DMS 273 (cell line): ENCODE results near the gene USHBP1.
A peak's percentile ranks its signal among the peaks of the same experiment; 100 is the strongest.

Experiments
- DNase-seq: peaks from one replicate; lab custom pipeline; 2025; ENCODE audit not compliant: unreplicated experiment; lab: John Stamatoyannopoulos, UW

The USHBP1 gene

DNA sequence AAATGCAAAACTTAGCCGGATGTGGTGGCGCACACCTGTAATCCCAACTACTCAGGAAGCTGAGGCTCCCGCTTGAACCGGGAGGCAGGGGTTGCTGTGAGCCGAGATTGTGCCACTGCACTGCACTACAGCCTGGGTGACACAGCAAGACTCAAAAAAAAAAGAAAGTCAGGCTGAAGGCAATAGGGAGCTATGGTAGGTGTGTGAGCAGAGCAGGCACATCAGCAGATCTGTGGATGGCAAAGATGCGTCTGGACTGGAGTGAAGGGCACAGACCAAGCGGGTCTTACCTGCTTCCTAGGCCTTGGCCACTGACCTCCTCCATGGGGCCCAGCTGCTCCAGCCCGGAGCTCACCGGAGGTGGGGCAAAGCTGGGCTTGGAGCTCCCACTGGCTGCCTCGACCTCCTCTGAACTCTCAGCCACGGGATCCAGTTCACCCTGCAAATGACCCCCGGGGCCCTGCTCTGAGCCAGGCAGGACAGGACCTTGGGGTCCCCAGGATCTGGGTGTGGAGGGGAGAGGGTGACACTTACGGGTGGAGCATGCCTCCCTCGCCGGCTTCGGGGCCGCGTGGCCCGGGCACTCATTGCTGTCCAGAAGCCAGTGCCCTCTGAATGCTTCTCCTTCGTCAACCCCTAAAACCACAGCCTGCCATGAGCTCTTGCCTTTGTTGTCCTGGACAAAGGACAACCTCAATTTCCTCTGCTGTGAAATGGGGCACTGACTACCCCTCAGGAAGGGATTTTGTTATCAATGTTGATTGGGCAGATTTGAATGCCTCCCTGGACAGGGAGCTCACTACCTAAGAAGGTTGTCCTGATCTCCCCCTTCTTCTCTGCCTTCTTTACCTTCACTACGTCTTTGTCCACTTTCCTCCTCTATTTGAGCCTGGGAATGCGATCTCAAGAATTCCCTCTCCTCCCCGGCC, 569 bp downstream of the USHBP1 start:
- DNase-seq, result no peak

DNA sequence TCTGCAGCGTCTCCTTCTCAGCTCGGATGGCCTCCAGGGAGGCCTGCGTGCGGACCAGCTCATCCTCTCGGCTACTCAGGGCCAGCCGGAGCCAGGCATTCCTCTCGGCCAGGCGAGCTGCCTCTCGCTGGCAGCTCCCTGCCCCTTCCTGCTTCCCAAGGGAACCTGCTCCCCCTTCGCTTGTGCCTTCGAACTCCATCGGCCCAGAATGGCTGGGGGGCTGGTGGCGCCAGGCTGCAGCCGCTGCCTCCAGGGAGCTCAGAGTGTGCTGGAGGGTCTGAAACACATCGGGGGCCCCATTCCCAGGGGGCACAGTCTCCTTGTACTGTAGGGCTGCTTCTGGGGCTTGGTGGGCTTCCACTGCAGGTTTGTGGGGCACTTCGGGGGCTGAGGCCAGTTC, 2.0 kb downstream of the USHBP1 start:
- no peak for DNase-seq

DNA sequence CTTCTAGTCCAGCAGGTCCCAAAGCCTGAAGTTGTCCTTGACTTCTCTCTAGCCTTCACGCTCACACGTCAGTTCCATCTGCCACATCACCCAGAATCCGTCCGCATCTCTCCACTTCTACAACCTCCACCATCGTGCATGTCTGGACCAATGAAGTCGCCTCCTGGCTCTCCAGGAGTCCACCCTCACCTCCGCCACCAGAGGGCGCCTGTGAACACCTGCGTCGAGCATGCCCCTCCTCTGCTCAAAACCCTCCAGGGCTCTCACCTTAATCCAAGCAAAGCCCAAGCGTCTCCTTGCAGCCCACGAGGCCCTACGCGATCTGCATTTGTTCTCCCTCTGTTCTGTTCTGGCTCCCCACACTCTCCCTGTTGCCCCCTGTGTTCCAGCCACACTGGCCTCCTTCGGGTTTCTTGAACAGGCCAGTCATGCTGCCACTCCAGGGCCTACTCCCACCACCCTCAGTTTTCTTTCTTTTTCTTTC, 3.7 kb downstream of the USHBP1 start:
- DNase-seq, result peak; percentile 95

DNA sequence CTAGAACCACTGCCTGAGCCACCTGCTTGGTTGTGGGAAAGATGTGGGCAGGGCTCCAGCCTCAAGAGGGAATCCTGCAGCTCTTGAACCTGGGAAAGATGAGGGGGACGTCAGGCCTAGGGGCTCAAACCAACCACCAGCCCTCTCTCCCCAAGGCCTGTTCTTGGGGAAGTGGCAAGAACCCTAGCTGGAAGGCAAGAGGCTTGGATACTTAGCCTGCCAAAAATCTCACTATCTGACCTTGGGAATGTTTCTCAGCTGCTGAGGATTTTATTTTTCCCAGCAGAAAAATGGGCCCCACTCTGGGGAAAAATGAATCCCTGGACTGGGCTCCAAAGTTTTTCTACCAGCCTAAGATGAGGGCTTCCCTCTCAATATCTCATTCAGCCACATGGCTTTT, 4.6 kb downstream of the USHBP1 start:
- no peak for DNase-seq

DNA sequence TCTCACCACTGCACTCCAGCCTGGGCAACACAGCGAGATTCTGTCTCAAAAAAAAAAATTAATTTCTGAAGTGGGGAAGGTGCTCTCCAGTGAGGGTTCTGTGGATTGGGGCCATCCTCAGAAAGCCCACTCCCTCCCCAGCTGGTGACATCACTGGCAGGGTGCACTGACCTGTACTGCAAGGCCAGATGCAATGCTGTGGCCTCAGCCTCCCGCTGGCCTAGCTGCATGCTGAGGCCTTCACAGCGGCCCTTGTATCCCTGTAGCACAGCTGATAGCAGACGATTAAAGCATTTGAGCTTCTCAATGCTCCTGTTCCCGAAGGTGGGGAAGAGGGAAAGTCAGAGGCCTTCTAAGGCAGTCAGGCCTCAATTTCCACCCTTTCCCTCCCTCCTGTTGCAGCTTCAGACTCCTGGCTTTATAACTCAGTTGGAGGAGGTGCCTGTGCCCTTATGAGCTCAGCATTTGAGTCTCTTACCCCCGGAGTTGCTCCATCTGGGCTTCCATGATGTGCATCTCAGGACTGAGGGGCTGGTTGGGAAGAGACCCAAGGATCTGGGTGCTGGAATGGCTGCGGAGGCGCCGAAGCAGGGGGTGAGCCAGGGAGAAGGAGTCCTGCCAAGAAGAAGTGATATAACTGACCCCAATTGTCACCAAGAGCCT, 5.3 kb downstream of the USHBP1 start:
- peak; percentile 75 for DNase-seq

DNA sequence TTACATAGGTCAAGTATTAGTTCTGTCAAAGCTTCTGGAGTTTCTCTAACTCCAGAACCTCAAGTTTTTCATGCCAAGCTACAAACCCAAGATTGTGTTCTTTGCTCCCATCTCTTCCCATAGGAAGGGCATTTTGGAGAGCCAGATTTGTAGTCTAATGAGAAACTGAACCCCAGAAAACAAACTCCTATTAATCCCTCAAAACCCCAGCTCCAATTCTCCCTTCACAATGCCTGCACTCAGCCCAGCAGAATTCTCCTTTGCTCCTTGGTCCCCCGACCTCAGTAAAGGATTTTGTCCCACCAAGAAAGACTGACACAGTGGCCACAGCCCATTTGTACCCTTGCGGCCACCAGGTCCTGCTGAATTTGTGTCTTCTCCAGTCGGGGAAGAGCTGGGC, 8.4 kb downstream of the USHBP1 start:
- no peak for DNase-seq

DNA sequence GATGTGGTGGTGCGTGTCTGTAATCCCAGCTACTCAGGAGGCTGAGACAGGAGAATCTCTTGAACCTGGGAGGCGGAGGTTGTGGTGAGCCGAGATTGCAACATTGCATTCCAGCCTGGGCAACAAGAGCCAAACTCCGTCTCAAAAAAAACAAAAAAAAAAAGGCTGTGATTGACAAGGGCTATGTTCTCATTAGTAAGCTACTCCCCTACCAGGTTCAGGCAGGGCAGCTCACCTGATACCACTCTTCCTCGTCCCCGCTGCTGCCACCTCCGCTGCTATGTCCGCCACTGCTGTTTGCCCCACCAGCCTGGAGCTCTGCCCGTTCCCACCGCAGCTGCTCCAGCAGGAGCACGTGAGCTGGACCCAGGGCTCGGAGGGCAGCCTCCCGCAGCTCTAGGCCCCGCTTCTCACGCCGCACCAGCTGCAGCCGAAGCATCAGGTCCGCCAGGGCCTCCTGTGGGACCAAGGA, 9.4 kb downstream of the USHBP1 start:
- DNase-seq, result peak; percentile 61

DNA sequence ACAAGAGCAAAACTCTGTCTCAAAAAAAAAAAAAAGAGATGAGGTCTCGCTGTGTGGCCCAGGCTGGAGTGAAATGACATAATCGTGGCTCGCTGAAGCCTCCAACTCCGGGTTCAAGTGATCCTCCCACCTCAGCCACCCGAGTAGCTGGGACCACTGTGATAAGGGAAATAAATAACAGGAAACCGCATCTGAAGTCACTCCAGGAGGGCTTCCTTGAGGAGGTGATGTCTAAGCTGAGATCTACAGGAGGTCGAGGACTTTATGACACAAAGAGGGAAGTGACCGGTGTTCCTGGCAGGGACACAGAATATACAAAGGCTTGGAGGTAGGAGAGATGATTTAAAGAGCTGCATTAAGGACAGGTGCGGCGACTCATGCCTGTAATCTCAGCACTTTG, 9.9 kb downstream of the USHBP1 start:
- no peak for DNase-seq

DNA sequence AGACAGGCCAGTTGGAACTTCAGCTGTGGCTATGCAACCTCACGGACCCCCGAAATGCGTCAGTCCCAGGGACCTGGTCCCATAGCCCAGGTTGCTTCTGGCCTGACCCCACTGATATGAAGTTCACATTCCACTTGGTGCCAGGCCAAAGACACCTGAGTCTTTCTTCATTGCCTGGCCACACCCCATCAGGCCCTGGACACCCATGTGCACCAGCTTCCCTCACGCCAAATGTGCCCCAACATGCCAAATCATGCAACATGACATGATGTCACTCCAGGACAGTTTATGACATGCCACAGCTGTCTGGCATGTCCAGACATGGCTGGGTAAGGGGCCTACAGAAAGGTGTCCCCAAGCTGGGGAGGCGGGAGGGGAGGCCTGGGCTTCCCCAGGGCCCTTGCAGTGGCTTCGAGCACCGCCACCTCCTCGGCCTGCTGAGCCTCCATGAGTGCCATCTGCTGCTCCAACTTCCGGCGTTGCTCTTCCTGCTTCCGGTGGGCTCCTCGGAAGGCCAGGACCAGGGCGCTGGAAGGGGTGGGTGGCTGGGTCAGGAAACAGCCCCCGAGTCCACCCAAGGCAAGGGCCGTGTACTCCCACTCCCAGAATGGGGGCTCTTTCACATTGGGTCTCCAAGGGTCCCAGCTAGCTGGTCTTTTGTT, 14.5 kb downstream of the USHBP1 start:
- DNase-seq, result no peak

DNA sequence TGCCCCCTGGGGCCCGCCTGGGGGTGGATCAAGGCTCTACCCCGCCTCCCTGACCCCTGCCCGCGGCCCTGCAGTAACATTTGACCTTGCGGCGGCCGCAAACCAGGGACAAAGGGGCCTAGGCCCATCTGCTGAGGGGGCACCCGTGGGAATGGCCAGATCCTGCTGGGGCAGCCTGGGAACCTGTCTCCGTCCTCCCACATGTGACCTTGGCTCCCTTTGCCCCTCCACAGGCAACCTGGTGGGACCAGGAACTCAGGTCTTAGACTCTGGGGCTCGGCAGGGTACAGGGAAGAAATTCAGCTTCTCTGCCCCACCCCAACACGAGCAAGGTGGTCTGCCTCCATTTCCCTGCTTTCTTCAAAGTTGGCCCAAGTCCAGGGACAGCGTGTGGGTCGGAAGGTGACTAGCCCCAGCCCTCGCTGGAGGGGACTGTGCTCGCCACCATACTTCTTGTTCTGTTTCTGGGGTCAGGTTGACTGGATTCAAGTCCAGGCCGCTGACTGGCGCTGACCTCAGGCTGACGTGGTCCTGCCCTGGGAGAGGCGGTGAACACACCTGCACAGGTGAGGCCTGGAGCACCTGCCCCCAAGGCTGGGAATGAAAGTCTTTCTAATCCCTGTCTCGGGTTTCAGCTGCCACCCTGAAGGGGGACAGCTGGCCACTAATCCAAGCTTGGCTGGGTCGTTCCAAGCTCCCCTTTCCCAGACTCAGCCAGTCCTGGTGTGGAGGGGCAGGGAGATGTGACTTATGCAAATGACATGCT, 16.4 kb downstream of the USHBP1 start:
- DNase-seq, result peak; percentile 60

DNA sequence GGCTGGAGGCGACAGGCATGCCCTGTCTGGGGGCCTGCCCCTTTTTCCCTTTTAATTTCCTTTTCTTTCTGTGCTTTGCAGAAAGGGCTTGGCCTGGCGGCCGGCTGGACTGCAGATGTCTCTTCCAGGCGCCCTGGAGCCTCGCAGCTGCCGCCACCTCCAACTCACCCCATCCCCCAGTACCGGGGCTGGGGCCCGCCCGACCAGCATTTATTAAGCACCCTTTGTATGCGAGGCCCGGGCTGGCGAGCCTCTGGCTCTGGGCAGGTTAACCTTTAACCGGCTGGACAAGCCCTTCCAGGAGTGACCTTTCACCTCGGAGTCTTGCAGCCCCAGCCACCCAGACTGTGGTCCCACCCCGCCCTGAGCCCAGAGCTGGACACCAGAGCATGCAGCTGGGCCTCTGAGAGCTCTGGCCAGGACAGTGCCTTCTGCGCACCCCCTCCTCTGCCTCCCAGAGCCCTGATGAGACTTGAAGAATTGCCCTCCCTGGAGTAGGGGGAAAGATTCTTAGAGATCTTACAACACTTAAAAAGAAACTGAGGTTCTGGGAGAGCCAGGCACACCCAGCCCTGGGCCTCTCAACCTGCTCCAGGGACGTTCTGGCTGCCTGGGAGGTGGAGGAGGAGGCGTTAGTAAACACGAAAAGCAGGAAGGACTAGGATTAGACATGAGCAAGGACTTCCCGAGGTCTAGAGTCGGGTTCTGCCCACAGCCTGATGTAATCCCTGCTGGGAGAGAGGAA, 17.7 kb downstream of the USHBP1 start:
- DNase-seq, result peak; percentile 76

DNA sequence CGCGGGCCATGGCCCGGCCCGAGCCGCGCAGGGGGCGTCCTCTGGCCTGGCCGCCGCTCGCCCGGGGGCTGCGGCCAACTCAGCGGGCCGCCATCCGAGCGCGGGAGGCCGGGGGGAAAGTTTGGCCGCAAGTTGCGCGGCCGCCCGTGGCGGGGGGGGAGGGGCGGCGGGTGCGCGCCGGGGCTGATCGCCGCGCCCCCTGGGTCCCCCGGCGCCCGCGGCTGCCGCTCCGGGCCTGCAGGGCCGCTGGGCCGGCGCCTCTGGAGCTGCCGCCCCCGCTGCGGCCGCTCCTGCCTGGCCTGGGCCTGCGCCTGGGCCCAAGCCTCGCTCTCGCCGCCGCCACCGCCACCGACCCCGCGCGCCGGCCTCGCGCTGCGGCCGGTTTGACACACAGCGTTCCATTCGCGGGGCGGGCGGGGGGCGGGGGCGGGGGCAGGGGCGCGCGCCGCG, 19.0 kb downstream of the USHBP1 start, which contains the start of gene NR2F6:
TSS of gene NR2F6 (minus strand) at position 385 of the 450 bp plus-strand sequence. CDS start 699 bp downstream, outside the sequence.
- no peak for DNase-seq

DNA sequence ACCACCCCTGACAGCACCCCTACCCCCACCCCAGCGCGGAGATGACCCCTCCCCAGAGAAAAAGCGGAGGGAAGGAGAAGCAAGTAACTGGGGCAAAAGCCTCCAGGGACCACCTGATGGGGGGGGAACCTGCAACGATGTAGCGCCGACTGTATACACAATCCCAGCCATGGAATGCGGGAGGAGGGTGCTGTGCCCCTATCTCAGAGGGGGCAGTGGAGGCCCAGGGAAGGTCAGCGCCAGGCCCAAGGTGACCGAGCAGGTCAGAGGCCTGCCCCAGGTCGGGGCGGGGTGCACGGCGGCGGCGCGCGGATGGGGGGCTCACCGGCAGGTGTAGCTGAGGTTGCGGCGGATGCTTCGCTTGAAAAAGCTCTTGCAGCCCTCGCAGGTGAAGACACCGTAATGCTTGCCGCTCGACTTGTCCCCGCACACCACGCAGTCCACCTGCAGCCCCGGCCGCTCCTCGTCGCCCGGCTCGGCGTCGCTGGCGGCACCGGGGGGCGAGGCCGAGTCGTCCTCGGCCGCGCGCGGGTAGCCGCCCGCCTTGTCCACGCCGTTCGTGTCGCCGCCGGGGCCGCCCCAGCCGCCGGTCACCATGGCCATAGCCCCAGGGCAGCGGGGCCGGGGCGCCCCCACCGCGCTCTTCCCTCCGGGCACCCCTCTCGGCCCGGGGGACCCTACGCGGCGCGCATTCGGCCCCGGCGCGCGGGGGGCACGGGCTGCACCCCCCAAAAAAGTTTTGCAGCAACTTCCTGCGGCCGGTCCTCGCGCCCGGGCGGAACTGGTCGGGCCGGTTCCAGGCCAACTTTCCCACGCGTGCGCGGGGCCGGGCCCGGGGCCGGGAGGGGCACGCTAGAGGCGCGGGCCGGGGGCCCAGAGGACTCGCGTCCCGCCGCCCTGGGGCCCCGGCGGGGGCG, 19.7 kb downstream of the USHBP1 start:
- peak; percentile 28 for DNase-seq

DNA sequence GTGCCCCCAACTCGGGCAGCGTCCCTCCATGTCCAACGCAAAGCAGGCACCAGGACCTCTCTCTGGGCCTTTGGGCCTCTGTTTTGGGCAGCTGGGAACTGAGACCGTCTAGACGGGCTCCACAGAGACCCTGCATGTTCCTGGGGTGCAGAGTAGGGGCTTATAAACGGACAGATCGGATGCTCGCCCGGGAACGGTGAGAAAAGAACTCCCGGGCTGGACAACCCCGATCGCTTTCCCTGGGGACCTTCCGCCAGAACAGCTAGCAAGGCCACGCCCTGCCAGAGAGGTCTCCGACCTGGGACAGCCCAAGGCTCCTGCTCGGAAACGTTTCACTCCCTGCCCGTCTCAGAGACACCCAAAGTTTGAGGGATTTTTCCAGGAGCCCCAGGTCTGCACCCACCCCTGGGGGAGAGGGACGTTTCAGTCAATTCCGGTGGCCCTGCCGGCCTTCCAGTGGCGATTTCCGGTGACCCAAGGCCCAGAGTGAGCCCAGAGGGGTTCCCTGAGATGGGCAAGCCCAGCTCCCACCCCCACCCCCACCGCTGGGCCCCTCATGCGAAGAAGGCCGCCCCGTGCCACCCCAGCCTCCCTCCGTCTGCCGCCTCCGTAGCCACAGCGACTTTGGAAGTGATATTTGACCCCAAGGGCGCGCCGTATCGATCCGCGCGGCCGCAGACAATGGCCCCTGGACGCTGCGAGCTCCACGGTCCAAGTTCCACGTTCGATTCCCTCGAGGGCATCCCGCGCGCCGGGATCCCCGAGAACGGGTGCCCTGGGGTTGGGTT, 20.5 kb downstream of the USHBP1 start:
- DNase-seq, result peak; percentile 27

DNA sequence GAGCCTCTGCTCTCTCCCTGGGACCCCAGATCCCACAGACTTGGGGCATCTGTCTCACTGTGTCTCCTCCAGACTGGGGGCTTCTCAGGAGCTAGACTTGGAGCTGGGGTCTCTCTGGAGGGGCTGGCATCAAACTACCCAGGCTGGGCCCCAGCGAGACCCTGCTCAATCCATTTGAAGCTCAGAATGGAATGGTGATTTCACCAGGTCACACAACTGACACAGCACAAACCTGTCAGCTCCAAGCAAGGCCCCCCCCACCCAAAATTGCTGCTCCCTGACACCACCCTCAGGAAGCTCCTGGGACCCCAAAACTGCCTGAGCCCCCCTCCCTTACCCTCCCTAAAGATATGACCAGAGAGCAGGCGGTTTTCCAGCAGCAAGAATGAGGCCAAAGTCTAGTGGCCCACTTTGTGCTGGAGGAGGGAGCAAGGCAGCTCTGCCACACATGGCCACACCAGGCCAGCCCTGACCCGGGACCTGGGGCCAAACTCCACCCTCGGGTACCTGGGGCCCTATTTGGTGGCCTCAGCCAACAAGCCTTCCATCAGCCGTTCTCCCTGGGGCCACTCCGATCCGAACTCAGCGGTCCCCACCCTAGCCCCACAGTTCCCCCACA, 21.2 kb downstream of the USHBP1 start:
- no peak for DNase-seq

DNA sequence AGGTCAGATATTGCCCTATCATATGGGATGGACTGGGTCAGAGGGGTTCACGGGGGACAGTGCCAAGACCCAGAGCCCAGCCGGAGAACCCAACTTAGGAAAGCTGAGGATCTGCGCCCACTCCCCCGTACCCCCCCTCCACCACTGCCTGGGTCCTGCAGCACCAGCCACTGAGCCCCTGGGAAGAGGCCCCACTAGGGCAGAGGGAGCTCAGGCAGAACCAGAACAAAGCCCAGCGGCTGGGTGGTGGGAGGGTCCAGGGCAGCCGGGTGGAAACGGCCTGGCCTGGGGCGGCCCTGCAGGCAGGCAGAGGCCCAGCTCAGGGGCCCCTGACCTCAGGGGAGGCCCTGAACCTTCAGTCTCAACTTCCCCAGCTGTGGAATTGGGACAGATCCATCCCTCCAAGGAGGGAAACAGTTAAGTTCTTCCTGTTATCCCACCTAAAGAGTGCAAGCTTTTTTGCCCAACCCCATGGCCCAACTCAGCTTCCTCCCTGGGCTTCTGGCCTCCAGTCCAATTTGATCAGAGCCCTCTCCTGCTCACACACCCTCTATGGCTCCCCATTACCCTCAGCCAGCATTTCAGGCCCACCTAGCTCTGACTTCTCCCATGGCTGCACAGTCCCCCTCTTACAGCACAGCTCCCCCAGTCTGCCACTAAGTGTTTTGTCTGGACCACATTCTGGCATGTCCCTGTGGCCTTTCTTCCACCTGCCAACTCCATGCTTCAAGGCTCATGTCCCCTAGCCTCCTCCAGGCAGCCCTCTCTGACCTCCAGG, 21.9 kb downstream of the USHBP1 start:
- no peak for DNase-seq
